Fibroblast of pulmonary artery (primary cell): ENCODE measurements around the gene ARHGEF12.
A peak's percentile ranks its signal among the peaks of the same experiment; 100 is the strongest.

Source experiments
- DNase-seq: peaks from one replicate; pipeline ENCODE4 v3.0.0-alpha.2; 2010; ENCODE audit warnings: low read depth
- H3K4me3 ChIP-seq: replicated peaks from 2 replicates; pipeline ENCODE4 v1.5.1; 2011; ENCODE audit warnings: low read depth, mild to moderate bottlenecking, control low read depth, low read length, moderate library complexity
- TF ChIP-seq, protein P1 (sequence below): IDR thresholded peaks from 2 replicates; pipeline ENCODE4 v1.5.1; 2011; ENCODE audit warnings: mild to moderate bottlenecking, control low read depth, low read length, inconsistent platforms; ENCODE audit errors: missing control alignments

The ARHGEF12 gene

DNA sequence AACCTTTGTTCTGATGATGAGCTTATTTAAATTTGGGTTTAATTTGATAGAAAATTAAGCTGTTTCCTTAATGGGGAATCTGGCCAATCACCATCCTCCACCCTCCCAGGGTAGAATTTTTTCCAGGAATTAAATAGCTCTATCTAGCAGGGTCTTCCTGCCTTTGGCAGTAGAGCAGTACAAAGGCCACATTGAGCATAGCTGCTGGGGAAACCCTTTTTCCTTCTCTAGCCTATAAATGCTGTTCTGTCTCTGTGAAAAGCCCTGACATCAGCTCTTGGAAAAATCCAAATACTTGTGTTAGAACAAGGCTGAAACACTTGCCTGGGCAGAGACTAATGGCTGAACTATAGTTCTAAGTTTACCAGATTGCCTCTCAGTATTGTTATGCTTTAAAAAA, 55.1 kb downstream of the ARHGEF12 start:
- TF ChIP-seq, protein P1, sequence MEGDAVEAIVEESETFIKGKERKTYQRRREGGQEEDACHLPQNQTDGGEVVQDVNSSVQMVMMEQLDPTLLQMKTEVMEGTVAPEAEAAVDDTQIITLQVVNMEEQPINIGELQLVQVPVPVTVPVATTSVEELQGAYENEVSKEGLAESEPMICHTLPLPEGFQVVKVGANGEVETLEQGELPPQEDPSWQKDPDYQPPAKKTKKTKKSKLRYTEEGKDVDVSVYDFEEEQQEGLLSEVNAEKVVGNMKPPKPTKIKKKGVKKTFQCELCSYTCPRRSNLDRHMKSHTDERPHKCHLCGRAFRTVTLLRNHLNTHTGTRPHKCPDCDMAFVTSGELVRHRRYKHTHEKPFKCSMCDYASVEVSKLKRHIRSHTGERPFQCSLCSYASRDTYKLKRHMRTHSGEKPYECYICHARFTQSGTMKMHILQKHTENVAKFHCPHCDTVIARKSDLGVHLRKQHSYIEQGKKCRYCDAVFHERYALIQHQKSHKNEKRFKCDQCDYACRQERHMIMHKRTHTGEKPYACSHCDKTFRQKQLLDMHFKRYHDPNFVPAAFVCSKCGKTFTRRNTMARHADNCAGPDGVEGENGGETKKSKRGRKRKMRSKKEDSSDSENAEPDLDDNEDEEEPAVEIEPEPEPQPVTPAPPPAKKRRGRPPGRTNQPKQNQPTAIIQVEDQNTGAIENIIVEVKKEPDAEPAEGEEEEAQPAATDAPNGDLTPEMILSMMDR = no peak
- no peak for DNase-seq
- H3K4me3 ChIP-seq = no peak overlapping the region

DNA sequence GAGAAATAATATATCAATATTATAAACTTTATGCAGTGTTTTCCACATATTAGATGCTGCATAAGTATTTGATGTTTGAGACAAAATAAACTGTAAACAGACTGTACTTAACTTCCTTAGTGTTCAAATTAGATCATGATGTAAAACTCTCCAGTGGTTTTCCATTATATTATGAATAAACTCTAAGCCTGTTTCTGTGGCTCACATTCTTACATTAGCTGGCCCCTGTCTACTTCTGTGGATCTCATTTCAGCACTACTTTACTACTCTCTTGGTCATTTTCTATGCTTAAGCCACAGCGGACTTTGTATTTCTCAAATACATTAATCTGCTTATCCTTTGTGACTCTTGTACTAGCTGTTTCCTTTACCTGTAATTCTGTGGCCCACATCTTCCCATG, 55.6 kb downstream of the ARHGEF12 start:
- DNase-seq = no peak
- TF ChIP-seq, protein P1 = no peak
- no peak overlapping the region for H3K4me3 ChIP-seq

DNA sequence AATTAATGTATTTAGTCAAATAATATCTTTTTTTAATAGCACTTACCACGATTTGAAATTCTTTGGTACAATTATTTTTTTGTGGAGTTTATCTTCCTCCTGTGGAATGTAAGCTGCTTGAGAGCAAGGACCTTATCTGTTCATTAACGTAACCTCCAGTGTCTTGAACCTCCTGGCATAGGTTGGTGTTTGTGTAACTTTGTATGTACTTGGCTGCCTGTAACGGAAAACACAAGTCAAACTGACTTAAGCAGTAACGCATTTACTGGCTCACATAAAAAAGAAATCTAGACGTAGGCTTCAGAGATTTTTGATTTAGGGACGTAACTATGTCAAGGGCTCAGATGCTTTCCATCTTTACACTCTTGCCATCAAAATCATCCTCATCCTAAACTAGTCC, 56.1 kb downstream of the ARHGEF12 start:
- peak; percentile 31 for DNase-seq
- H3K4me3 ChIP-seq = no peak overlapping the region
- TF ChIP-seq, protein P1 = no peak

DNA sequence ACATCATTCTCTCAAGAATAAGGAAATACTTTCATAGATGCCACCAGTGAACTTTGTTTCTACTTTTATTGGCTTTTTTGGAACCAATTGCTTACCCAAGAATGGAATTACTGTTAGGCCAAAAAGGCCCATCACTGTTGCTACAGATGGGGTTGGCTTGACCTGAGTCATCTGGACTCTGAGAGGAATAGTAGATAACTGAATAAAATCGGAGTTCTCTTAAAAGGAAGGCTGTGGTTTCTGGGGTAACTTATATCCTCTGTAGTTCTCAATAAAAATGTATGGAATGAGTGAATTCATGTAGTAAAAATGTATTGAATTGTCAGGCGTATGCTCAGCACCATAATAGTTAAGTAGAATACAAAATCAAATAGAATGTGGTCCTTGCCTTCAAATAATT, 56.6 kb downstream of the ARHGEF12 start:
- TF ChIP-seq, protein P1 = no peak
- DNase-seq = peak; percentile 32
- no peak overlapping the region for H3K4me3 ChIP-seq

DNA sequence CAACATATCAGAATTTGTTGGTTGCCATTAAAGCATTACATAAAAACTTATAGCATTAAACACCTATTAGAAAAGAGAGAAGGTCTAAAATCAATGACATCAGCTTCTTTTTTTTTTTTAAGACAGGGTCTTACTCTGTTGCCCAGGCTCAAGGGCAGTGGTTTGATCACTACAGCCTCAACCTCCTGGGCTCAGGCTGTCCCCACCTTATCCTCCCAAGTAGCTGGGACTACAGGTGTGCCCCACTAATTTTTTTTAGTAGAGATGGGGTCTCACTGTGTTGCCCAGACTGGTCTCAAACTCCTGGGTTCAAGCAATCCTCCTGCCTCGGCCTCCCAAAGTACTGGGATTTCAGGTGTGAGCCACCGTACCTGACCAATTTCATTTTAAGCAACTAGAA, 57.9 kb downstream of the ARHGEF12 start:
- DNase-seq = no peak
- TF ChIP-seq, protein P1 = no peak
- H3K4me3 ChIP-seq = no peak overlapping the region

DNA sequence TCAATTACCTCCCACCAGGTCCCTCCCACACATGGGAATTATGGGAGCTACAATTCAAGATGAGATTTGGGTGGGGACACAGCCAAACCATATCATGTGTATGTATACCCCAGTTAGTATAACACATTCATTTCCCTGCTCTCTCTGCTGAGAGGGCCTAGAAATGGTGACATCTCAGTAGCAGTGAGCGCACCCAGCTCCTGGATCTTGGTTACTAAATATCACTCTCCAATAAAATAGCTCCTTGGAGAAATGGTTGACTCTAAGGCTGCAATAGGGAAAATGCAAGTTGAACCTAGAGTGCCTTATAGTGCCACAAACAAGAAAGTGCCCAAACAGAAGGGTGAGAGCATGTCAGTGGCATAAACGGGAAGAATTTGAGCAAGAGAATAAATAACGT, 59.6 kb downstream of the ARHGEF12 start:
- TF ChIP-seq, protein P1 = no peak
- H3K4me3 ChIP-seq = no peak overlapping the region
- DNase-seq = no peak

DNA sequence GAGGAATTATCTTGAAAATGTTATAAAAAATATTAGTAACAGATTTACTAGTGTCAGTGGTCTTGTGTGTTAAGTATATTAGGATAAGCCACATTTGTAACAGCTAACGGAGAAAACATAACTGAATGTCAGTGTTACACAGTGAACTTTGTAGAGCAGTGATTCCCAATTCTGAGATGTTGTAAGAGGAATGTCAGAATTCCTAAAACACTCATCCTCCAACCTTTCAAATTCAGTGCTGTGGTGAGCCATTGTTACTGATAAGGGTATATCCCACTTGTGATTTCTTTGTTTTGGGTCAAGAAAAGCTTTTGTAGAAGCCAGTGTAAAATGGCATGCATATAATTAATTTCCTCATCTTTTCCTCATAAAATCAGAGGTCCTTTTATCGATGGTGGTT, 61.9 kb downstream of the ARHGEF12 start:
- peak; percentile 64 for DNase-seq
- TF ChIP-seq, protein P1 = no peak
- H3K4me3 ChIP-seq = no peak overlapping the region
